Fibroblast of lung (primary cell): ENCODE measurements around the gene ZSWIM1.

ENCODE experiments used
- EZH2 ChIP-seq: IDR thresholded peaks from 2 replicates; pipeline ENCODE4 v1.5.1; 2012; ENCODE audit warnings: low read length, control low read depth, mild to moderate bottlenecking; ENCODE audit errors: missing control alignments
- TF ChIP-seq, protein P1 (sequence below), 2 donors: IDR thresholded peaks in 1 of 2; conservative IDR thresholded peaks in 1 of 2; 1 replicate in 1 of 2; 2 replicates in 1 of 2; pipeline ENCODE4 v1.5.1; 2011 to 2012; ENCODE audit warnings: low read length in 2 of 2, control low read depth in 1 of 2, inconsistent platforms in 1 of 2, low read depth in 1 of 2, mild to moderate bottlenecking in 1 of 2

GRCh38 chr20:45835825-45836224 lies 45.2 kb upstream of the ZSWIM1 start:
- TF ChIP-seq, protein P1, sequence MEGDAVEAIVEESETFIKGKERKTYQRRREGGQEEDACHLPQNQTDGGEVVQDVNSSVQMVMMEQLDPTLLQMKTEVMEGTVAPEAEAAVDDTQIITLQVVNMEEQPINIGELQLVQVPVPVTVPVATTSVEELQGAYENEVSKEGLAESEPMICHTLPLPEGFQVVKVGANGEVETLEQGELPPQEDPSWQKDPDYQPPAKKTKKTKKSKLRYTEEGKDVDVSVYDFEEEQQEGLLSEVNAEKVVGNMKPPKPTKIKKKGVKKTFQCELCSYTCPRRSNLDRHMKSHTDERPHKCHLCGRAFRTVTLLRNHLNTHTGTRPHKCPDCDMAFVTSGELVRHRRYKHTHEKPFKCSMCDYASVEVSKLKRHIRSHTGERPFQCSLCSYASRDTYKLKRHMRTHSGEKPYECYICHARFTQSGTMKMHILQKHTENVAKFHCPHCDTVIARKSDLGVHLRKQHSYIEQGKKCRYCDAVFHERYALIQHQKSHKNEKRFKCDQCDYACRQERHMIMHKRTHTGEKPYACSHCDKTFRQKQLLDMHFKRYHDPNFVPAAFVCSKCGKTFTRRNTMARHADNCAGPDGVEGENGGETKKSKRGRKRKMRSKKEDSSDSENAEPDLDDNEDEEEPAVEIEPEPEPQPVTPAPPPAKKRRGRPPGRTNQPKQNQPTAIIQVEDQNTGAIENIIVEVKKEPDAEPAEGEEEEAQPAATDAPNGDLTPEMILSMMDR (conservative IDR thresholded peaks at IDR 0.05 in 1 of 2, IDR thresholded peaks at IDR 0.05 in 1 of 2; ENCODE audit: low read depth in 1 of 2, low read length in 2 of 2), result no peak
- no peak for TF ChIP-seq EZH2
